Ascending aorta (tissue), 2 donors: ENCODE results near the gene TRAF3IP3. TPM values are rescaled to one million over a fixed set of nuclear protein-coding genes. Genes with fewer than 3 reads are reported as not detected.

Experiments used
- DNase-seq, 2 donors: peaks; one replicate each; pipeline ENCODE4 v3.0.0-alpha.2; 2019; ENCODE audit warnings: low spot score in 2 of 2
- H3K27ac ChIP-seq, 2 donors: fragments of 200-600 bp; sonication (generic); one replicate each; pipeline ENCODE4 v1.5.1; 2016 to 2017; ENCODE audit warnings: mild to moderate bottlenecking in 1 of 2
- H3K27me3 ChIP-seq: fragments of 200-600 bp; sonication (generic); one replicate; pipeline ENCODE4 v1.5.1; 2017
- H3K36me3 ChIP-seq, 2 donors: fragments of 200-600 bp; sonication (generic); one replicate each; pipeline ENCODE4 v1.5.1; 2016
- H3K4me1 ChIP-seq, 2 donors: fragments of 200-600 bp; sonication (generic); one replicate each; pipeline ENCODE4 v1.5.1; 2016 to 2017; ENCODE audit warnings: mild to moderate bottlenecking in 1 of 2
- H3K4me3 ChIP-seq, 2 donors: fragments of 200-600 bp; sonication (generic); one replicate each; pipeline ENCODE4 v1.5.1; 2016 to 2017; ENCODE audit warnings: mild to moderate bottlenecking in 1 of 2
- H3K9me3 ChIP-seq, 2 donors: fragments of 200-600 bp; sonication (generic); one replicate each; pipeline ENCODE4 v1.5.1; 2016
- intact Hi-C: fragments of 100-400 bp; cut with DNase I; formaldehyde crosslinking; loops from one replicate; pipeline ENCODE4 v1.15.1; 2023
- total RNA-seq: library from RNA; depleted of rRNA; stranded (reverse); fragments of >200 nt; gene quantifications from one replicate; pipeline ENCODE4 v1.1.0, GENCODE V29; 2016
- TF ChIP-seq, protein P1 (sequence below), 3 experiments: fragments of 200-600 bp in 2 of 3; fragments of 450-650 bp in 1 of 3; sonication (generic) in 2 of 3; IDR thresholded peaks; one replicate each; pipeline ENCODE4 v1.5.1; 2016 to 2019; ENCODE audit warnings: antibody characterized with exemption in 3 of 3, mild to moderate bottlenecking in 1 of 3, moderate library complexity in 1 of 3

The TRAF3IP3 gene
- total RNA-seq, 1 donor from 2014 or later = not detected

DNA sequence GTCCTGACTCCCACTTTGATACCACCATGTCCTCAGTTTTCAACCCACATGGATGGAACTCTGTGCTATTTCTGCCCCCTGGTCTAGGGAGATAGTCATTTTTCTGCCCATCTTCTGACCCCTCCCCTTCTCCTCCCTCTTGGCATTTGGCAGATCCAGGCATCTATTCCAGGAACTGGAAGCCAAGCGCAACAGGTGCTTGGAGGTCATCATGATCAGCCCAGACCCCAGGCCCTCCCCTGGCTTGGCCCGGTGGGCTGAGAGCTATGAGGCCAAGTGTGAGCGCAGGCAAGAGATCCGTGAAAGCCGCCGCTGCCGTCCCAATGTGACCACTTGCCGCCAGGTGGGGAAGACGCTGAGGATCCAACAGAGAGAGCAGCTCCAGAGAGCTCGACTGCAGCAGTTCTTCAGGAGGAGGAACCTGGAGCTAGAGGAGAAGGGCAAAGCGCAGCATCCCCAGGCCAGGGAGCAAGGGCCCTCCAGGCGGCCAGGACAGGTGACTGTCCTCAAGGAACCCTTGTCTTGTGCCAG lies 4.0 kb downstream of the TRAF3IP3 start:
- intact Hi-C loops = no loop called here
- Histone ChIP-seq H3K27me3 (no peaks in the 10 kb centered on the region), H3K27ac (no peak overlapping the region), H3K4me3 (no peak overlapping the region), H3K9me3 (no peaks in the 10 kb centered on the region), H3K4me1 (no peaks in the 10 kb centered on the region), H3K36me3 (no peaks in the 10 kb centered on the region)
- TF ChIP-seq, protein P1, sequence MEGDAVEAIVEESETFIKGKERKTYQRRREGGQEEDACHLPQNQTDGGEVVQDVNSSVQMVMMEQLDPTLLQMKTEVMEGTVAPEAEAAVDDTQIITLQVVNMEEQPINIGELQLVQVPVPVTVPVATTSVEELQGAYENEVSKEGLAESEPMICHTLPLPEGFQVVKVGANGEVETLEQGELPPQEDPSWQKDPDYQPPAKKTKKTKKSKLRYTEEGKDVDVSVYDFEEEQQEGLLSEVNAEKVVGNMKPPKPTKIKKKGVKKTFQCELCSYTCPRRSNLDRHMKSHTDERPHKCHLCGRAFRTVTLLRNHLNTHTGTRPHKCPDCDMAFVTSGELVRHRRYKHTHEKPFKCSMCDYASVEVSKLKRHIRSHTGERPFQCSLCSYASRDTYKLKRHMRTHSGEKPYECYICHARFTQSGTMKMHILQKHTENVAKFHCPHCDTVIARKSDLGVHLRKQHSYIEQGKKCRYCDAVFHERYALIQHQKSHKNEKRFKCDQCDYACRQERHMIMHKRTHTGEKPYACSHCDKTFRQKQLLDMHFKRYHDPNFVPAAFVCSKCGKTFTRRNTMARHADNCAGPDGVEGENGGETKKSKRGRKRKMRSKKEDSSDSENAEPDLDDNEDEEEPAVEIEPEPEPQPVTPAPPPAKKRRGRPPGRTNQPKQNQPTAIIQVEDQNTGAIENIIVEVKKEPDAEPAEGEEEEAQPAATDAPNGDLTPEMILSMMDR (IDR thresholded peaks at IDR 0.05) = no peak
- DNase-seq = no peak

DNA sequence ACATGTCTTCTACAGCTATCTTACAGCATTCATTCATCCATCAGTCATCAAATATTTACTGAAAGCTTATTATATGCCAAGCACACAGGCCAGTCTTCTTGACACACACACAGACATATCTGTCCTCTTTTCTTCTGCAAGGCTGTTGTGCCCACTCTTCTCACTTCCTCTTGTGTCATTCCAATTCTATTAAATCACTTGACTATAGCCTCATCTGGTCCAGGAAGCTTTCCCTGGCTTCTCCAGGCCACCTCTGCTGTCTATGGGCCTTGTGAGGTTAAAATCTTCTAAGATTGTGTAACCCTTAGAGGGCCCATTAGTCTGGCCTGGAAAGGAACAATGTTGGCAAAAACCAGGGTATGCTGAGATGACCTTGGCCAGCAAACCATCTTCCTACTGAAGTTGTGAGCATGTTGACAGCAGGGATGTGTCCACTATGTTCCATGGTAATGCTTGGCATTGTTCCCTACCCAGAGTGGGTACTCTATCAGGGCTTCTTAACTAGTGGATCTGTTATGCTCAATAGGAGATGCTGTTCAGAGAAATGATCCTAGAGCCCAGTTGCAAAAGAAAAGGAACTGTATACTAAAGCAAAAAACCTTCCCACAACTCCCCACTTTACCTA lies 5.3 kb downstream of the TRAF3IP3 start:
- intact Hi-C loops = no loop called here
- Histone ChIP-seq H3K36me3 (no peaks in the 10 kb centered on the region), H3K27me3 (no peaks in the 10 kb centered on the region), H3K4me1 (no peaks in the 10 kb centered on the region), H3K27ac (no peak overlapping the region), H3K9me3 (no peaks in the 10 kb centered on the region), H3K4me3 (no peak overlapping the region)
- DNase-seq = no peak
- TF ChIP-seq, protein P1 (IDR thresholded peaks at IDR 0.05) = no peak

DNA sequence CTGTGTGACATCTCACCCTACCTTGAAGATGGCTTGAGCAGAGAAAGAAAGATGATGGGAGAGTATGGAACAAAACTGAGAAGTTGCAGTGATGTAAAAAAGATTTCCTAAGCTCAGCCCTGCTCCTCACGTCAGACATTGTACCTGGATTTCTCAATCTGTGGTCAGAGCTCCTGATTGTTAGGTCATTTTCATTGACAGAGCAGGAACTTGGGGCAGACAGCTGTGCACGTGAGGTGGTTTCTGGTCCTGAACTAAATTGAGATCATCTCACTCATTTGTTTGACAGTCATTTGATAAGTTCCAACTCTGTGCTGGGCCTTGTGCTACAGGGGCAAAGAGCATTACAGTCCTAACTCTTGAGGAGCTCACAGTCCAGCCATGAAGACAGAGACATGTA lies 10.2 kb downstream of the TRAF3IP3 start:
- intact Hi-C loops = no loop called here
- TF ChIP-seq, protein P1 (IDR thresholded peaks at IDR 0.05) = no peak

DNA sequence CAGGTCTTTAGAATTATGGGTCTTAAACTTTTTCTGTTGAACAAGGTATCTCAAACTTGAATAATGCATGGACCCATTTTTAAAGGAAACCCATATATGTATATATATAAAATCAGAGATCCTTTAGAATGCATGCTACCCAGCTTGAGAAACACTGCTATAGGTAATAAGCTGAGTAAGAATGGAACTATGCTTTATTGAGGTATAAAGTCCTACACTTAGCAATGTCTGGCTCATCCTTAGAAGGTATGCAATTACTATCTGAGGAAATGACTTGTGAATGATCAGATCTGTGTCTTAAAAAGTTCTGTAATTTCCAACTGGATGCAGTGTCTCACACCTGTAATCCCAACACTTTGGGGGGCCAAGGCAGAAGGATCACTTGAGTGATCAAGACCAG lies 11.2 kb downstream of the TRAF3IP3 start:
- H3K4me1 ChIP-seq = peaks cover 6 to 16% of the 10 kb centered on the region in 2 donors
- intact Hi-C loops = no loop called here
- TF ChIP-seq, protein P1 (IDR thresholded peaks at IDR 0.05) = no peak
- DNase-seq = no peak
- no peaks in the 10 kb centered on the region for H3K36me3 ChIP-seq
- H3K27me3 ChIP-seq = no peaks in the 10 kb centered on the region
- no peak overlapping the region for H3K27ac ChIP-seq
- no peak overlapping the region for H3K4me3 ChIP-seq
- no peaks in the 10 kb centered on the region for H3K9me3 ChIP-seq

More for the DNA sequence above, 10.2 kb downstream of the TRAF3IP3 start:
- no peaks in the 10 kb centered on the region for H3K27me3 ChIP-seq
- peaks cover 6 to 16% of the 10 kb centered on the region in 2 donors for H3K4me1 ChIP-seq
- no peaks in the 10 kb centered on the region for H3K36me3 ChIP-seq
- H3K4me3 ChIP-seq = no peak overlapping the region
- H3K9me3 ChIP-seq = no peaks in the 10 kb centered on the region
- no peak for DNase-seq
- no peak overlapping the region for H3K27ac ChIP-seq

DNA sequence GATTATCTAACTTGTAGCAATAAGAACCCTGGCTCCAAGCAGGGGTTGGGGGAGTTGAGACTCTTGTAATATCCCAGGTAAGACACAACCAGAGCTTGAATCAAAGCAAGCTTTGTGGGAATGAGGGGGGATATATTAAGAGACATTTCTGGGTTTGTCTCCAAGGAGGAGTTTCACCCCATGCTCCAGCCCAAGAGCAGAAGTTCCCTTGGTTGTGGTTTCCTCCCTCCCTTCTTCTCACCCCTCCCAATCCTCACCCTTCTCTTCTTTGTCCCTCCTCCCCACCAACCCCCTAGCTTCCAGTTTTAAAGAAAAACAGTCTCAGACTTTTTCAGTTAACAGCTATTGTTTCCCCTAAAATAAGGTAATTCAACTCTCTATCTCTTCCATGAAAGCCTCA lies 11.9 kb downstream of the TRAF3IP3 start:
- no peaks in the 10 kb centered on the region for H3K9me3 ChIP-seq
- H3K4me1 ChIP-seq = peaks cover 6 to 16% of the 10 kb centered on the region in 2 donors
- H3K36me3 ChIP-seq = no peaks in the 10 kb centered on the region
- intact Hi-C loops = no loop called here
- H3K27me3 ChIP-seq = no peaks in the 10 kb centered on the region
- peak overlapping the region in 1 of 2 donors; percentile 76 for H3K27ac ChIP-seq
- no peak overlapping the region for H3K4me3 ChIP-seq
- DNase-seq = no peak
- TF ChIP-seq, protein P1 (IDR thresholded peaks at IDR 0.05) = no peak
